NK-92 treated with Interleukin-12 subunit alpha and Interleukin-12 subunit beta, amount 100 ng/mL, for 24 hours (cell line): ENCODE measurements around the gene FBXL16.
"Not testable (repeated sequence)": the region's sequence is repeated elsewhere in the genome, so short reads cannot be mapped to it uniquely, and the experiment has no call there.

ENCODE experiments used
- DNase-seq: peaks from one replicate; lab custom pipeline; 2025; lab: John Stamatoyannopoulos, UW

The FBXL16 gene, protein sequence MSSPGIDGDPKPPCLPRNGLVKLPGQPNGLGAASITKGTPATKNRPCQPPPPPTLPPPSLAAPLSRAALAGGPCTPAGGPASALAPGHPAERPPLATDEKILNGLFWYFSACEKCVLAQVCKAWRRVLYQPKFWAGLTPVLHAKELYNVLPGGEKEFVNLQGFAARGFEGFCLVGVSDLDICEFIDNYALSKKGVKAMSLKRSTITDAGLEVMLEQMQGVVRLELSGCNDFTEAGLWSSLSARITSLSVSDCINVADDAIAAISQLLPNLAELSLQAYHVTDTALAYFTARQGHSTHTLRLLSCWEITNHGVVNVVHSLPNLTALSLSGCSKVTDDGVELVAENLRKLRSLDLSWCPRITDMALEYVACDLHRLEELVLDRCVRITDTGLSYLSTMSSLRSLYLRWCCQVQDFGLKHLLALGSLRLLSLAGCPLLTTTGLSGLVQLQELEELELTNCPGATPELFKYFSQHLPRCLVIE

GRCh38 chr16:705431-706188 lies at the start of gene FBXL16:
TSS of gene FBXL16 (minus strand) at chr16:705801. CDS start at chr16:697405, 8,396 bp downstream.
- no peak for DNase-seq

GRCh38 chr16:754656-755055 lies 49.1 kb upstream of the FBXL16 start:
- DNase-seq, result no peak

GRCh38 chr16:754121-754607 lies 48.6 kb upstream of the FBXL16 start:
- not testable (repeated sequence) for DNase-seq

- DNase-seq, result no peak
Observed at GRCh38 chr16:752007-752312, 46.4 kb upstream of the FBXL16 start.

DNA sequence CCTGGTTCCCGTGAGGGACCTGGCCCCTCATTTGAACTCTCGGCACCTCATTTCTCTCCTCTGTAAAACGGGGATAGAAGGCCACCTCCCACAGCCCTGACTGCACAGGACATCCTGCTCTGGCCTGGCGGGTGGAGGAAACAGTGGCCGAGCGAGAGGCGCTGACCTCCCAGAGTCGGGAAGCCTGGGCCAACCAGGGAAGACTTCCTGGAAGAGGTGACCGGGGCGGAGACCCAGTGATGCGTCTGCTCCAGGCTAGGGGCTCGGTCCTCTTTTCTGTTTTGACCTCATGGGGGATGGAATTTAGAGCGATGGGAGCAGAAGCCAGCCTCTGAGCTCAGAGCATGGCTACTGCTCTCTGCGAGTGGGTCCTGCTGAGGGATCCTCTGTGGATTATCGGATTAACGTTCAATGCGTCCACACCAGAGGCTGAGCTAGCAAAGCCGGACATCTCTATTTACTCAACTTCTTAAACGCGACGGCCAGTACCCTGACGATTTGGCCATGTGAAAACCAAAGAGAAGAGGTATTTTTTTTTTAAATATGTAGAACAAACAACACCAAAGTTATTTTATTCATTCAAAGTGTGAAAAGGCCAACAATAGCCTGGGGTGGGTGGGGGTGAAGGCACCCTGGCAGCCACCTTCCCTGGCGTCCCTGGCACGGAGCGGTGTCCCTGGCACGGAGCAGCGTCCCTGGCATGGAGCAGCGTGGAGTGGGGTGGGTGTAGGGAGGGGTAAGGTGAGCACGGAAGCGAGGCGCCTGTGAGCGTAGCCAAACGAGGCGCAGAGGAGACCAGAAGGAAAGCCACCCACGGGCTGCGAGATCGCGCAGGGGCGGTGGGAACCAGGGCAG lies 45.8 kb upstream of the FBXL16 start:
- DNase-seq, result no peak

GRCh38 chr16:750485-750884 lies 44.9 kb upstream of the FBXL16 start:
- no peak for DNase-seq

DNA sequence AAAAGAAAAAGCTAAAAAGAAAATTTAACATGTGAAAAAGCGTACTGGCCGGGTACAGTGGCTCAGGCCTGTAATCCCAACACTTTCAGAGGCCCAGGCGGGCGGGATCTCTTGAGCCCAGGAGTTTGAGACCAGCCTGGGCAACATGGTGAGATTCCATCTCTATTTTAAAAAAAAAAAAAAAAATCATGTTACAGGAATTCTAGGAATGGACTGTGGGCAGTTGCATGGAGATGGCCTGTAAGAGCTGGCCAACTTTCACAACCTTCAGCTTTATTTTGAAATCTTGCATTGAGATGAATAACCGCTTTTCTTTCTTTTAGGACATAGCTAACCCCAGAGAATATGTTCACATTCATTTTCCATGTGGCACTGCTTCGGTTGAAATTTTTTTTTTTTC lies 43.4 kb upstream of the FBXL16 start:
- DNase-seq, result no peak

DNA sequence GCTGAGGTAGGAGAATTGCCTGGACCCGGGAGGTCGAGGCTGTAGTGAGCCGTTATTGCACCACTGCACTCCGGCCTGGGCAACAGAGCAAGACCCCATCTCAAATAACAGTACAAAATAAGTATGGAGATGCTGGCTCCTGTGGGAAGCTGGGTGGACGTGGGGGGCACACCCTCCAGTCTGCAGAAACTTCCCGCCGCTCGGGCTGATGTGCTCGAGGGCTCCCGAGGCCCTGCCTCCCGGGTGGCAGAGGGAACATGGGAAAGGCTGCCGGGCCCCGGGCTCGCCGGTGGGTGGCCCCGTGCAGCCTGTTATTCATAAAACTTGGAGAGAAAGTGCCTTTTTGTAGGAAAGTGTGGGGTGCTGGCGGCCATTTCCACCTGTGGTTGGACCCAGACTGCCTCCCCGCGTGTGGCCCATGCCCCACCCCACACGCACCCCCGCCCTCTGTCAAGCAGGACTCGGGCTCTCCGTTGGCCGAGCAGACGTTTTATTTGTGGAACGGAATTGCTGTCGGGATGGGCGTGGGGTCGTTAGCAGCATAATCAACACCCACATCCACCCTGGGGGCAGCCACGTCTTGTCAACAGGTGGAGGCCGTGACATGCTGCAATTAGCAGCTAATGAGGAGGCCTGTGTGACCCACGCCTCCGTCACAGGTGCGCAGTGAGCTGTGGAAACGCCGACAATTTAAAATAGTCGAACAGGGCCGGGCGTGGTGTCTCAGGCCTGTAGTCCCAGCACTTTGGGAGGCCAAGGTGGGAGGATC lies 42.6 kb upstream of the FBXL16 start:
- no peak for DNase-seq

- DNase-seq, result no peak
Observed at GRCh38 chr16:746637-747036, 41.0 kb upstream of the FBXL16 start.

GRCh38 chr16:745739-746138 lies 40.1 kb upstream of the FBXL16 start:
- DNase-seq, result no peak

GRCh38 chr16:743794-744500 lies 38.3 kb upstream of the FBXL16 start:
- DNase-seq, result no peak

DNA sequence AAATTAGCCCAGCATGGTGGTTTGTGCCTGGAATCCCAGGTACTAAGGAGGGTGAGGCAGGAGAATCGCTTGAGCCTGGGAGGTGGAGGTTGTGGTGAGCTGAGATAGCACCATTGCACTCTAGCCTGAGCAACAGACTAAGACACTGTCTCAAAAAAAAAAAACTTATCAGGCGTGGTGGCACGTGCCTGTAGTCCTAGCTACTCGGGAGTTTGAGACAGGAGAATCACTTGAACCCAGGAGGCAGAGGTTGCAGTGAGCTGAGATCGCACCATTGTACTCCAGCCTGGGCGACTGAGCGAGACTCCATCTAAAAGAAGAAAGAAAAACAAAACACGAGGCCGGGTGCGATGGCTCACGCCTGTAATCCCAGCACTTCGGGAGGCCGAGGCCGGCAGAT lies 37.3 kb upstream of the FBXL16 start:
- not testable (repeated sequence) for DNase-seq

- DNase-seq, result no peak
Observed at GRCh38 chr16:741986-742629, 36.5 kb upstream of the FBXL16 start.

DNA sequence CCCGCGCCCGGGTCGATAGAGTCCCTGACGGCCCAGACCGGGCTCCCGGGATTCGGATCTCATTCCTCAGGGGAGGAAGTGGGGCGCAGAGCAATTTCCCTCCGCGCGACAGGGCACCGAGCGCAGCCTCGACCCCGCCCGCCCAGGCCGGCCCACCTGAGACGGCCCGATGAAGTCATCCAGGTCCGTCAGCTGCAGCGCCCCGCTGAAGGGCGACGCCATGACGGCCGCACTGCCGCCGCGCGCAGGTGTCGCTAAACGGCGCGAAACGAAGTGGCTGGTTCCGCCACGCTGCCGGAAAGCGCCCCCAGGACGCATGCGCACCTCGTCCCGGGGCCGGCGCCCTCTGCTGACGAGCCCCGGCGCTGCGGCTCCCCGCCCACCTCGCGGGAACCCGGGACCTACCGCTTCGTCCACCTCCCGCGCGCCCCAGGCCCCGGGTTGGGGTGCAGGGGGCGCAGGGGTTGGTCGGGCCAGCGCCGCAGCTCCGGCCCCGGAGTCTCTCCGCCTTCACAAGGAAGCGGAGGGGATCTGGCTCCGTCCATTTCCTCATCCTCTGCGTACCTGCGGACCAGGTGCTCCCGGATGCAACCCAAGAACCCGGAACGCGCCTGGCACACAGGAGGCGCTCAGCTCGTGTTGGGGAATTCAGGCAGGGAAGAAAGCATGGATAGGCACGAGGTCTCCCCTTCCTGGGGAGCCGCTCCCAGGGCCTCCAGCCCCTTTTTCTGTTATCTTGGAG lies 35.3 kb upstream of the FBXL16 start, which contains the start of gene CIAO3:
Gene CIAO3 (minus strand): TSS at position 234 of the 742 bp plus-strand sequence. CDS start 12 bp downstream, at position 222.
- DNase-seq, result peak; percentile 83

GRCh38 chr16:740459-740763 lies 34.8 kb upstream of the FBXL16 start:
- no peak for DNase-seq

GRCh38 chr16:739560-740458 lies 34.2 kb upstream of the FBXL16 start:
- no peak for DNase-seq

DNA sequence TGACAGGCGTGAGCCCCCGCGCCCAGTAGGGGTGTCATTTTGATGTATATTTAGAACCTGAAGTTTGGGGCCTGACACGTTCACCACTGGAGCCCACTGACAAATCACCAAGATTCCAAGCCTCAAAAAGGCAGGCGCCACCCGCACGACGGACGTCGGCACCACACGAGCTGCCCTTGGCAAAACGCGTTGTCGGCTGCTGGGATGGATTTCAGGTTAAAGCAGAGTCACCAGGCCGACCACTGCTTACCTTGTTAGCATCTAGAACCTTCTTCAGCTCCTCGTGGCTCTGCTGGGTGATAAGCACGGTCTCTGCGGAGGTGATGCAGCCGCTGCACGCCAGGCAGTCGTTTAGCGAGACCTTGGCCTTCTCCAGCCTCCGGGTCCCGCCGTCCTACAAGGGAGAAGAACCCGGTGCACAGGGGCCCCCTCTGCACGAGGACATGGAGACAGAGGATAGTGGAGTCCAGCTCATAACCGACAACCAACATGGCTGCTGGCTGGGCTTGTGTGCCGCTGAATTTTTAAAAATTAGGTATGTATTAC lies 31.4 kb upstream of the FBXL16 start:
- DNase-seq, result no peak

GRCh38 chr16:735982-736453 lies 30.4 kb upstream of the FBXL16 start:
- DNase-seq, result no peak
